Transverse colon (tissue), 4 donors: ENCODE data around the gene TSPAN31.

Source experiments
- POLR2A ChIP-seq: fragments of 450-650 bp; IDR thresholded peaks from one replicate; pipeline ENCODE4 v1.6.1; 2016; ENCODE audit warnings: antibody characterized with exemption, mild to moderate bottlenecking, moderate library complexity
- POLR2AphosphoS5 ChIP-seq, 3 donors: sonication (generic); formaldehyde crosslinking; IDR thresholded peaks; one replicate each; pipeline ENCODE4 v1.6.1; 2016; ENCODE audit warnings: antibody characterized with exemption in 3 of 3
- TF ChIP-seq, protein P1 (sequence below), 5 experiments: fragments of 200-600 bp in 3 of 5; fragments of 450-650 bp in 2 of 5; sonication (generic) in 3 of 5; IDR thresholded peaks; 1 replicate in 2 of 5; 2 replicates in 3 of 5; pipeline ENCODE4 v1.5.1; 2016 to 2017; ENCODE audit warnings: antibody characterized with exemption in 5 of 5, inconsistent platforms in 3 of 5, mild to moderate bottlenecking in 2 of 5, moderate library complexity in 1 of 5

GRCh38 chr12:57744777-57745484 is at the start of gene TSPAN31:
- TF ChIP-seq, protein P1, sequence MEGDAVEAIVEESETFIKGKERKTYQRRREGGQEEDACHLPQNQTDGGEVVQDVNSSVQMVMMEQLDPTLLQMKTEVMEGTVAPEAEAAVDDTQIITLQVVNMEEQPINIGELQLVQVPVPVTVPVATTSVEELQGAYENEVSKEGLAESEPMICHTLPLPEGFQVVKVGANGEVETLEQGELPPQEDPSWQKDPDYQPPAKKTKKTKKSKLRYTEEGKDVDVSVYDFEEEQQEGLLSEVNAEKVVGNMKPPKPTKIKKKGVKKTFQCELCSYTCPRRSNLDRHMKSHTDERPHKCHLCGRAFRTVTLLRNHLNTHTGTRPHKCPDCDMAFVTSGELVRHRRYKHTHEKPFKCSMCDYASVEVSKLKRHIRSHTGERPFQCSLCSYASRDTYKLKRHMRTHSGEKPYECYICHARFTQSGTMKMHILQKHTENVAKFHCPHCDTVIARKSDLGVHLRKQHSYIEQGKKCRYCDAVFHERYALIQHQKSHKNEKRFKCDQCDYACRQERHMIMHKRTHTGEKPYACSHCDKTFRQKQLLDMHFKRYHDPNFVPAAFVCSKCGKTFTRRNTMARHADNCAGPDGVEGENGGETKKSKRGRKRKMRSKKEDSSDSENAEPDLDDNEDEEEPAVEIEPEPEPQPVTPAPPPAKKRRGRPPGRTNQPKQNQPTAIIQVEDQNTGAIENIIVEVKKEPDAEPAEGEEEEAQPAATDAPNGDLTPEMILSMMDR (IDR thresholded peaks at IDR 0.05) = peak in 1 of 5 experiments; percentile 21
- peak; percentile 33 to 68 (median 58) for TF ChIP-seq POLR2AphosphoS5 (IDR thresholded peaks at IDR 0.05)
- TF ChIP-seq POLR2A = peak; percentile 65
